Neuronal stem cell (in vitro differentiated cells): ENCODE data around the gene EPHB4. TPM values are rescaled to one million over a fixed set of nuclear protein-coding genes. Genes with fewer than 3 reads are reported as not detected.

ENCODE experiments used
- DNase-seq: peaks from one replicate; pipeline ENCODE4 v3.0.0-alpha.2; 2013; ENCODE audit warnings: low spot score
- H2AFZ ChIP-seq: one replicate; pipeline ENCODE4 v1.6.1; 2013; ENCODE audit warnings: mild to moderate bottlenecking, low read length, inconsistent platforms
- H2AK5ac ChIP-seq: 2 replicates; pipeline ENCODE4 v1.6.1; 2013; ENCODE audit warnings: low read depth, mild to moderate bottlenecking, inconsistent platforms, low read length, moderate library complexity, mixed read lengths
- H2BK120ac ChIP-seq: 2 replicates; pipeline ENCODE4 v1.6.1; 2013; ENCODE audit warnings: low read depth, mild to moderate bottlenecking, inconsistent platforms, low read length, moderate library complexity, mixed read lengths
- H2BK12ac ChIP-seq: one replicate; pipeline ENCODE4 v1.6.1; 2013; ENCODE audit warnings: low read length, inconsistent platforms
- H2BK15ac ChIP-seq: 2 replicates; pipeline ENCODE4 v1.6.1; 2013; ENCODE audit warnings: mild to moderate bottlenecking, low read length, inconsistent platforms, mixed read lengths
- H2BK5ac ChIP-seq: one replicate; pipeline ENCODE4 v1.6.1; 2013; ENCODE audit warnings: inconsistent platforms, mild to moderate bottlenecking, low read length, moderate library complexity
- H3K14ac ChIP-seq: one replicate; pipeline ENCODE4 v1.6.1; 2013; ENCODE audit warnings: low read length, inconsistent platforms
- H3K18ac ChIP-seq: 2 replicates; pipeline ENCODE4 v1.6.1; 2013; ENCODE audit warnings: low read length, inconsistent platforms
- H3K23ac ChIP-seq: 2 replicates; pipeline ENCODE4 v1.6.1; 2013; ENCODE audit warnings: low read depth, mild to moderate bottlenecking, mixed read lengths, low read length, inconsistent platforms; ENCODE audit not compliant: poor library complexity
- H3K27ac ChIP-seq: replicated peaks from 3 replicates; pipeline ENCODE4 v1.5.1; 2013; ENCODE audit warnings: low read length, inconsistent platforms
- H3K27me3 ChIP-seq, 3 experiments: 2 replicates each; pipeline ENCODE4 v1.6.1; 2013; ENCODE audit warnings: low read length in 3 of 3, mild to moderate bottlenecking in 2 of 3, inconsistent platforms in 1 of 3, low read depth in 1 of 3, mixed read lengths in 1 of 3, moderate library complexity in 1 of 3; ENCODE audit not compliant: control insufficient read depth in 3 of 3, insufficient read depth in 3 of 3
- H3K36me3 ChIP-seq, 2 donors: replicated peaks in 1 of 2; 2 replicates each; pipeline ENCODE4 v1.6.1; 2013; ENCODE audit warnings: low read length in 2 of 2; ENCODE audit not compliant: control insufficient read depth in 2 of 2, insufficient read depth in 2 of 2
- H3K4ac ChIP-seq: 2 replicates; pipeline ENCODE4 v1.6.1; 2013; ENCODE audit warnings: inconsistent platforms, mild to moderate bottlenecking, low read length, moderate library complexity
- H3K4me1 ChIP-seq, 2 donors: 1 replicate in 1 of 2; 2 replicates in 1 of 2; pipeline ENCODE4 v1.6.1; 2013; ENCODE audit warnings: low read length in 2 of 2, low read depth in 1 of 2; ENCODE audit not compliant: control insufficient read depth in 2 of 2, insufficient read depth in 1 of 2
- H3K4me2 ChIP-seq: one replicate; pipeline ENCODE4 v1.6.1; 2013; ENCODE audit warnings: mild to moderate bottlenecking, low read length, inconsistent platforms; ENCODE audit not compliant: insufficient read depth, poor library complexity, severe bottlenecking
- H3K4me3 ChIP-seq, 2 donors: 2 replicates each; pipeline ENCODE4 v1.5.1; 2013; ENCODE audit warnings: low read length in 2 of 2, mild to moderate bottlenecking in 2 of 2, inconsistent platforms in 1 of 2, moderate library complexity in 1 of 2
- H3K79me1 ChIP-seq: one replicate; pipeline ENCODE4 v1.6.1; 2013; ENCODE audit warnings: low read depth, mild to moderate bottlenecking, inconsistent platforms, low read length, moderate library complexity
- H3K9ac ChIP-seq: one replicate; pipeline ENCODE4 v1.6.1; 2013; ENCODE audit warnings: mild to moderate bottlenecking, low read depth, low read length, inconsistent platforms; ENCODE audit not compliant: poor library complexity
- H3K9me3 ChIP-seq, 2 donors: replicated peaks in 1 of 2; 2 replicates each; pipeline versions ENCODE3 to v1.6.1; 2013; ENCODE audit warnings: low read length in 2 of 2, mild to moderate bottlenecking in 2 of 2, inconsistent platforms in 1 of 2, low read depth in 1 of 2, mixed read lengths in 1 of 2, moderate library complexity in 1 of 2; ENCODE audit not compliant: control insufficient read depth in 2 of 2, insufficient read depth in 1 of 2
- H4K8ac ChIP-seq: one replicate; pipeline ENCODE4 v1.6.1; 2013; ENCODE audit warnings: low read depth, mild to moderate bottlenecking, inconsistent platforms, low read length, moderate library complexity
- H4K91ac ChIP-seq: one replicate; pipeline ENCODE4 v1.6.1; 2013; ENCODE audit warnings: low read length, low read depth, mild to moderate bottlenecking, inconsistent platforms; ENCODE audit not compliant: poor library complexity
- WGBS, 2 donors: extraction: QIAGEN DNeasy Blood & Tissue Kit; methylation state at CpG; one replicate each; pipeline ENCODE4 v1.1.7; 2013; ENCODE audit warnings: missing lambda C conversion rate in 2 of 2, mixed read lengths in 1 of 2; ENCODE audit not compliant: insufficient read length in 2 of 2, insufficient replicate concordance in 1 of 2; ENCODE audit errors: extremely low coverage in 2 of 2; 5-methylcytosine and 5-hydroxymethylcytosine counted together
- small RNA-seq: library from polyadenylated mRNA; stranded (forward); fragments of <200 nt; extraction: miRNeasy Mini kit (QIAGEN cat#:217004); gene quantifications from one replicate; pipeline ENCODE3, GENCODE V24; 2013; ENCODE audit not compliant: insufficient read depth

Gene EPHB4

GRCh38 chr7:100753750-100754149 is 73.6 kb downstream of the EPHB4 start:
- WGBS, 2 donors, result no CpG with 5 or more reads among the region's 3 CpGs

GRCh38 chr7:100752994-100753393 is 74.3 kb downstream of the EPHB4 start:
- Histone ChIP-seq H2AFZ (no peak overlapping the region), H2BK5ac (no peak overlapping the region), H3K23ac (no peak overlapping the region), H2BK120ac (no peak overlapping the region), H3K4me1 (no peaks in the 10 kb centered on the region), H3K18ac (no peak overlapping the region), H3K4me3 (no peak overlapping the region), H3K36me3 (no peaks in the 10 kb centered on the region), H3K9ac (no peak overlapping the region), H4K91ac (no peak overlapping the region), H3K9me3 (no peaks in the 10 kb centered on the region), H3K4me2 (no peak overlapping the region), H3K27ac (no peak overlapping the region), H2BK15ac (no peak overlapping the region), H2AK5ac (no peak overlapping the region), H3K4ac (no peak overlapping the region), H3K79me1 (no peaks in the 10 kb centered on the region), H4K8ac (no peak overlapping the region), H3K14ac (no peak overlapping the region), H2BK12ac (no peak overlapping the region), H3K27me3 (peaks cover 0 to 23% (median 0%) of the 10 kb centered on the region in 3 experiments)
- no CpG with 5 or more reads among the region's 5 CpGs for WGBS, 2 donors
- DNase-seq, result no peak

More at GRCh38 chr7:100753750-100754149, 73.6 kb downstream of the EPHB4 start:
- Histone ChIP-seq H3K27me3 (peaks cover 0 to 22% (median 0%) of the 10 kb centered on the region in 3 experiments), H3K14ac (no peak overlapping the region), H3K23ac (no peak overlapping the region), H2BK12ac (no peak overlapping the region), H2AK5ac (no peak overlapping the region), H2AFZ (no peak overlapping the region), H4K8ac (no peak overlapping the region), H3K18ac (no peak overlapping the region), H2BK15ac (no peak overlapping the region), H3K79me1 (no peaks in the 10 kb centered on the region), H2BK120ac (no peak overlapping the region), H2BK5ac (no peak overlapping the region), H3K4ac (no peak overlapping the region), H3K4me1 (no peaks in the 10 kb centered on the region), H3K9me3 (no peaks in the 10 kb centered on the region), H3K4me2 (no peak overlapping the region), H3K27ac (no peak overlapping the region), H4K91ac (no peak overlapping the region), H3K36me3 (no peaks in the 10 kb centered on the region), H3K4me3 (no peak overlapping the region), H3K9ac (no peak overlapping the region)
- no peak for DNase-seq

Small RNAs within 50 kb of the gene (small RNA-seq; reads per million reads assigned to genes)
- gene RN7SL750P, result not detected
